CD14-positive monocyte (primary cell): Measurements from ENCODE around the gene MSL2. TPM values are rescaled to one million over a fixed set of nuclear protein-coding genes. Genes with fewer than 3 reads are reported as not detected.
"Not testable (repeated sequence)": the region's sequence is repeated elsewhere in the genome, so short reads cannot be mapped to it uniquely, and the experiment has no call there.

Source experiments
- DNase-seq, 3 donors: peaks; one replicate each; pipeline ENCODE4 v3.0.0-alpha.2; 2011 to 2022
- H2AFZ ChIP-seq: 2 replicates; pipeline ENCODE4 v1.6.0; 2012; ENCODE audit warnings: mild to moderate bottlenecking, low read depth, low read length, inconsistent platforms; ENCODE audit not compliant: insufficient read depth, poor library complexity, severe bottlenecking
- H3K27ac ChIP-seq, 2 donors: 1 replicate in 1 of 2; 2 replicates in 1 of 2; pipeline ENCODE4 v1.5.1; 2012 to 2013; ENCODE audit warnings: low read length in 2 of 2, control low read depth in 1 of 2, inconsistent platforms in 1 of 2, low read depth in 1 of 2, mild to moderate bottlenecking in 1 of 2
- H3K27me3 ChIP-seq, 2 donors: one replicate each; pipeline versions ENCODE4 v1.6.0 to v1.6.1; 2011 to 2013; ENCODE audit warnings: low read length in 2 of 2; ENCODE audit not compliant: control insufficient read depth in 2 of 2, insufficient read depth in 2 of 2
- H3K36me3 ChIP-seq, 2 donors: replicated peaks in 1 of 2; 1 replicate in 1 of 2; 2 replicates in 1 of 2; pipeline versions ENCODE4 v1.5.1 to v1.6.1; 2012 to 2013; ENCODE audit warnings: low read length in 2 of 2, control low read depth in 1 of 2, inconsistent platforms in 1 of 2, mild to moderate bottlenecking in 1 of 2; ENCODE audit not compliant: insufficient read depth in 2 of 2, control insufficient read depth in 1 of 2
- H3K4me1 ChIP-seq, 2 donors: 1 replicate in 1 of 2; 2 replicates in 1 of 2; pipeline versions ENCODE4 v1.5.1 to v1.6.1; 2012 to 2013; ENCODE audit warnings: low read length in 2 of 2, control low read depth in 1 of 2, inconsistent platforms in 1 of 2, mild to moderate bottlenecking in 1 of 2, moderate library complexity in 1 of 2; ENCODE audit not compliant: insufficient read depth in 2 of 2, control insufficient read depth in 1 of 2
- H3K4me2 ChIP-seq: replicated peaks from 2 replicates; pipeline ENCODE3; 2012; ENCODE audit warnings: low read length, moderate library complexity, mild to moderate bottlenecking; ENCODE audit not compliant: poor library complexity, severe bottlenecking; ENCODE audit errors: extremely low read depth
- H3K4me3 ChIP-seq, 3 experiments: fragments of 200-600 bp in 1 of 3; sonication (generic) in 1 of 3; replicated peaks in 1 of 3; 1 replicate in 2 of 3; 2 replicates in 1 of 3; pipeline ENCODE4 v1.5.1; 2011 to 2013; ENCODE audit warnings: low read length in 3 of 3, mild to moderate bottlenecking in 3 of 3, control low read depth in 2 of 3, low read depth in 2 of 3, inconsistent platforms in 1 of 3, moderate library complexity in 1 of 3
- H3K79me2 ChIP-seq: 2 replicates; pipeline ENCODE4 v1.6.0; 2012; ENCODE audit warnings: mild to moderate bottlenecking, control low read depth, inconsistent platforms, low read length, moderate library complexity; ENCODE audit not compliant: insufficient read depth
- H3K9ac ChIP-seq: 2 replicates; pipeline ENCODE4 v1.6.0; 2017; ENCODE audit warnings: low read length, mild to moderate bottlenecking; ENCODE audit not compliant: insufficient read depth, poor library complexity, severe bottlenecking
- H3K9me3 ChIP-seq, 2 donors: replicated peaks in 1 of 2; 1 replicate in 1 of 2; 2 replicates in 1 of 2; pipeline versions ENCODE4 v1.5.1 to v1.6.1; 2012 to 2013; ENCODE audit warnings: low read length in 2 of 2, control low read depth in 1 of 2; ENCODE audit not compliant: control insufficient read depth in 1 of 2, insufficient read depth in 1 of 2
- H4K20me1 ChIP-seq: 2 replicates; pipeline ENCODE4 v1.6.0; 2012; ENCODE audit warnings: mild to moderate bottlenecking, low read length, control low read depth, moderate library complexity; ENCODE audit not compliant: insufficient read depth
- H3K27ac Mint-ChIP-seq, 7 donors: one replicate each; pipeline ENCODE4 v1.8.0; 2020; ENCODE audit warnings: mild to moderate bottlenecking in 7 of 7, mixed read lengths in 7 of 7, moderate library complexity in 6 of 7, inconsistent platforms in 2 of 7
- H3K27me3 Mint-ChIP-seq, 3 donors: one replicate each; pipeline ENCODE4 v1.8.0; 2021 to 2022; ENCODE audit warnings: low read depth in 3 of 3, mild to moderate bottlenecking in 3 of 3, mixed read lengths in 3 of 3, moderate library complexity in 3 of 3, inconsistent platforms in 1 of 3
- H3K36me3 Mint-ChIP-seq, 2 donors: one replicate each; pipeline ENCODE4 v1.8.0; 2020; ENCODE audit warnings: mixed read lengths in 2 of 2, inconsistent platforms in 1 of 2, mild to moderate bottlenecking in 1 of 2
- H3K4me1 Mint-ChIP-seq: one replicate; pipeline ENCODE4 v1.8.0; 2020; ENCODE audit warnings: mild to moderate bottlenecking, mixed read lengths
- H3K4me3 Mint-ChIP-seq, 2 donors: one replicate each; pipeline ENCODE4 v1.8.0; 2020; ENCODE audit warnings: mild to moderate bottlenecking in 2 of 2, mixed read lengths in 2 of 2, moderate library complexity in 1 of 2
- H3K9me3 Mint-ChIP-seq, 7 donors: one replicate each; pipeline ENCODE4 v1.8.0; 2020 to 2022; ENCODE audit warnings: mixed read lengths in 7 of 7, mild to moderate bottlenecking in 6 of 7, moderate library complexity in 6 of 7, inconsistent platforms in 2 of 7
- CTCF ChIP-seq: fragments of 200-600 bp; IDR thresholded peaks from one replicate; pipeline ENCODE4 v1.8.0; 2022; ENCODE audit warnings: antibody characterized with exemption, mild to moderate bottlenecking
- WGBS: methylation state at CpG from one replicate; pipeline ENCODE4 v1.1.5; 2013; ENCODE audit warnings: missing lambda C conversion rate; ENCODE audit not compliant: insufficient coverage; 5-methylcytosine and 5-hydroxymethylcytosine counted together
- intact Hi-C, 2 donors: fragments of 100-400 bp; cut with micrococcal nuclease; formaldehyde crosslinking; loops; one replicate each; pipeline versions ENCODE4 v1.15.0 to v1.15.1; 2023
- polyA plus RNA-seq, 3 donors: library from polyadenylated mRNA; depleted of rRNA in 1 of 3; unstranded in 2 of 3; stranded (reverse) in 1 of 3; fragments of 300-500 nt in 2 of 3; fragments of >200 nt in 1 of 3; fragmentation: Illumina TruSeq in 2 of 3; gene quantifications; 1 replicate in 2 of 3; 2 replicates in 1 of 3; pipeline ENCODE4 v1.2.3, GENCODE V29; 2012 to 2021

Gene MSL2
- polyA plus RNA-seq, 3 donors, result 13.3 to 25.5 (median 15.9) TPM

- no peak overlapping the region for H3K4me2 ChIP-seq
- peaks cover 43% of the 10 kb centered on the region for H3K4me1 Mint-ChIP-seq
- no peaks in the 10 kb centered on the region for H3K27me3 ChIP-seq
- no peak overlapping the region for H3K4me3 ChIP-seq
- H3K9ac ChIP-seq, result no peak overlapping the region
- no peak for TF ChIP-seq CTCF
- H3K36me3 ChIP-seq, result no peaks in the 10 kb centered on the region
- peaks cover 100% of the 10 kb centered on the region for H4K20me1 ChIP-seq
- intact Hi-C loops, result no loop called here
- peak overlapping the region in 1 of 7 donors; percentile 43 for H3K27ac Mint-ChIP-seq
- H3K4me3 Mint-ChIP-seq, result no peak overlapping the region
- peak overlapping the region in 1 of 2 donors; percentile 34 for H3K27ac ChIP-seq
- peaks cover 0 to 2% (median 0%) of the 10 kb centered on the region in 7 donors for H3K9me3 Mint-ChIP-seq
- H2AFZ ChIP-seq, result no peak overlapping the region
- 100% methylated on average over 2 of the region's 3 CpGs for WGBS
- peaks cover 0 to 6% of the 10 kb centered on the region in 2 donors for H3K36me3 Mint-ChIP-seq
- DNase-seq, result no peak
- peaks cover 0 to 1% (median 0%) of the 10 kb centered on the region in 3 donors for H3K27me3 Mint-ChIP-seq
- no peaks in the 10 kb centered on the region for H3K9me3 ChIP-seq
- H3K4me1 ChIP-seq, result peaks cover 5 to 20% of the 10 kb centered on the region in 2 donors
- peaks cover 100% of the 10 kb centered on the region for H3K79me2 ChIP-seq
Measured at GRCh38 chr3:136166507-136166906, 29.6 kb downstream of the MSL2 start.

- Mint-ChIP-seq H3K4me1 (peaks cover 43% of the 10 kb centered on the region), H3K27ac (peak overlapping the region; percentile 53 to 93 (median 63))
- H3K9ac ChIP-seq, H3K4me2 ChIP-seq, intact Hi-C loops, H3K36me3 ChIP-seq, H3K9me3 ChIP-seq, H3K36me3 Mint-ChIP-seq, H2AFZ ChIP-seq, H3K9me3 Mint-ChIP-seq, H3K27me3 Mint-ChIP-seq, H3K4me3 ChIP-seq, H3K27me3 ChIP-seq, H3K4me3 Mint-ChIP-seq: not testable (repeated sequence)
- Histone ChIP-seq H3K79me2 (peaks cover 100% of the 10 kb centered on the region), H4K20me1 (peaks cover 99% of the 10 kb centered on the region), H3K4me1 (peaks cover 0 to 15% of the 10 kb centered on the region in 2 donors), H3K27ac (peak overlapping the region in 1 of 2 donors; percentile 52)
- DNase-seq, result peak; percentile 4 to 43 (median 18)
Measured at GRCh38 chr3:136163607-136164006, 32.5 kb downstream of the MSL2 start.
